HT-29 (cell line): Measurements from ENCODE around the gene POLK. TPM values are rescaled to one million over a fixed set of nuclear protein-coding genes. Genes with fewer than 3 reads are reported as not detected.
A peak's percentile ranks its signal among the peaks of the same experiment; 100 is the strongest.
"Not testable (repeated sequence)": the region's sequence is repeated elsewhere in the genome, so short reads cannot be mapped to it uniquely, and the experiment has no call there.

Source experiments
- DNase-seq: peaks from one replicate; pipeline ENCODE4 v3.0.0-alpha.2; 2015; ENCODE audit warnings: low spot score
- total RNA-seq: library from RNA; depleted of rRNA; stranded (reverse); fragments of >200 nt; shearing (Covaris generic); gene quantifications from 2 replicates; pipeline ENCODE4 v1.2.3, GENCODE V29; 2014; rRNA removed

POLK gene
- 3.8 and 4.3 TPM in 2 replicates for total RNA-seq

DNA sequence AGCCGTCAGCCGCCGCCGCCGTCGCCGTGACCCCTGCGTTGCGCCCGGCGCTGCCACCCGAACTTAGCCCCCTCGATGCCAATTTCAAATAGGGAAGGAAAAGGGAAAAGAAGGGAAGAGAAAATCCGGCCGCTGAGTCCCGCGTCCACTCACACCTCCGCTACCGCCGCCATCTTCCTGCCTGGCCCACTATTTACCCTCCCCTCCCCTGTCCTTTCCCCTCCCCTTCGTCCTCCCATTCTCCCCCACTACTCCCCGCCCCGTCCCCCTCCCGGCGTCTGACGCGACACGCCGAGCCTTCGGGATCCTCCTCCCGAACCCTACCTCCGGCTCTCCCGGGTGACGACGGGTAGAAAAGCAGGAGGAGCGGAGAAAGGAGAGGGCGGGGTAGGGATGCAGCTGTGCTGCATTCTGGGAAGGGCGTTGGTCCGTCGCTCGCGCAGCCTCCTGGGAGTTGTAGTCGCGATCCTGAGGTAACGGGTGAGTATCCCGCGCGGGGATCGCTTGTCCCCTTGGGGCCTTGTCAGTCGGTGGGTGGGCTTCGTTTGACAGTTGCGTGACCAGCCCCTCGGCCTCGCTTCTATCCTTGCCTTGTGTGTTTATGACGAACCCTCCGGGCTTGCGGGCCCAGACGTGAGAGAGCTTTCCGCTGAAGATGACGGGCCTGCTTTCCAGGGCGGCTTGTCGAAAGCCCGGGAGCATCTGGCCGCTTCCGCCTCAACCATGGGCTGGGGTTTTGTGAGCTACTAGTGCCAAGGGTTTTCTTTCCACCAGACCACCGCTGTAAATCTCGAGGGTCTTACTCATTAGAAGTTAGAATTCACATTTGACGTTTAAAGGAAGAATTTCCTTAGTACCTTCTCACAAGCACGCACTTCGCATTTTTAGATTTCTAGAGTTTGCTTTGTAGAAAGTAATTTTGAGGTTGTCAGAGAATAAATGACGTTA is at the start of gene POLK, which contains the start of gene CERT1:
TSS of gene POLK (plus strand) at position 457 of the 948 bp plus-strand sequence.
TSS of gene CERT1 (minus strand) at position 195 of the 948 bp plus-strand sequence. CDS start 422 bp downstream, outside the sequence.
- peak; percentile 97 for DNase-seq

DNA sequence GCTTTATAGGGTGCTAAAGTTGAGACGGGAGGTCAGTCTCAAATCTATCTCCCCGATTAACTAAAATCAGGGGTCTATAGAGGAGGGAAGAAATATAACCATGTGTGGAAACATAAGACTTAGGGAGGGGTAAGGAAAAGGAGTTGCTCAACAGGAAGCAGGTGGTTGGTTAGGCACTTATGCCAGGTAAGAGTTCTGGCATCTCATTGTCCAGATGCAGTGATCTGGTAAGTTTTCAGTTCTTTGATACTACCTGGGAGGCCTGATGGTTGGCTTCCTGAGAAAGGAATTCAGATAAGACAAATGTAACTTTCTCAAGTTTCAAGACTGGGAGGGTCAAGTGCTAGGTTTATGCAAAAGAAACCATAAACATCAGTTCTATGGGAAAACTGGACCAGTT is 48.0 kb upstream of the POLK start:
- DNase-seq: no peak

DNA sequence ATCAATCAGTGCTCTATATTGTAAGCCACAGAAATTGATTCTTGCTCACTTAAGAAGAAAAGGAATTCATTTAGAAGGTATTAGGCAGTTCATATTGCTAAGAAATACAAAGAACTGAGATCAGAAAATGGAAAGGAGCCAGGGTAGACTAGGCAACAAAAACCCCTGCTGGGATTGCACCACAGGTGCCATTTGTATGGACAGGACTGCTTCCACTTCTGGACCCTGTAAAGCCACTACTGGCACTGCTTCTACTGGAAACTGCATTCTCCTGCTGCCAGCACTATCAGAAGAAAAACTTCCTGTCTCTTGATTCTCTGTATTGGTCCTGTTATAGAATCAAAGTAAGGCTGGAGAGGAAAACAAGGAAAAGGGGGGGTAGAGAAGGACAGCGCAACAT is 46.2 kb upstream of the POLK start:
- no peak for DNase-seq

DNA sequence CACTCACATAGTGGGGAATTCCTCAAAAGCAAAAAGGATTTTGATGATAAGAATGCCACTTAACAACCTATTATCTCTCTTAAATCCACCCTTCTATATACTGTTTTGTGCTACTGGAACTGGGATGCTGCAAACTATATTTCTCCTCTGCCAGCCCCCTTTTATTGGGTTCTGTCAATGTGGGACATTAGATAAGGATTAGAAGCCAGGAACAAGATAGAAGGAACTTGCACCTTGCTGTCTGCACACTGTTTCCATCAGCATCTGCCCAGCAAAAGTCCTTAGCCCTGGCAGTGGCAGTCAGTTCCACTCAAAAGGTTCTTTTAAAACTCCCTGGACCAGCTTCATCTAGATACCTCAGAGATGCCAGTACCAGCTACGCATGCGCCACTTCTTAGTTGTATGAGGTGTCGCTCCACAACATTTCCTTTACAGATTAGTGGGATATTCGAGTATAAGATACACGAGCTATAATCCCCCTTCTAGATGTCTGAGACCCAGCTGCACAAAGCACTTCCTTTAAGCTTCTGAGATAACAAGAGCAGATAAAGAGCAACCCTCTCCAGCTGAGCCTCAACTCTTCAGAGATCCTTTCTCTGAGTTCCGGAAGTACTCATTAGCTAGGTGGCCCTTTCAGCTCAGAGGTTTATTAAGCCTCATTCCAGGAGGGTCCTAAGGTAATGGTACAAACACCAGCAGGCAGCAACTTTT is 45.5 kb upstream of the POLK start:
- no peak for DNase-seq

DNA sequence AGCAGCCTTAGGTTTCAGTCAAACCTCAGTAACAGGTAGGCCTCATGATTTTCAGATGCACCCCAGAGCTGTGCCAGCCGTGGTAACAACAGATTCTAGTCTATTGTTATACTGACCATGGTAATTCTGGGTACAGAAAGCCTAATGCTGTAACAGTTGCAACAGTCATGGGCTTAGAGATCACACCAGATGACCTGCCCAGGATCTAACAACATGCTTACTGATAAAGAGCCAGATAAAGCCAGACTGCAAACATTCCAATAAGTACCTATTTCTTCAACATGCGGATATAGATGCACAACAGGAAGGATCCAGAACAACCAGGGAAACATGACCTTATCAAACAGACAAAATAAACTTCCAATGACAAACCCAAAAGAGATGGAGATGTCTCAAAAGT is 43.1 kb upstream of the POLK start:
- DNase-seq: no peak

DNA sequence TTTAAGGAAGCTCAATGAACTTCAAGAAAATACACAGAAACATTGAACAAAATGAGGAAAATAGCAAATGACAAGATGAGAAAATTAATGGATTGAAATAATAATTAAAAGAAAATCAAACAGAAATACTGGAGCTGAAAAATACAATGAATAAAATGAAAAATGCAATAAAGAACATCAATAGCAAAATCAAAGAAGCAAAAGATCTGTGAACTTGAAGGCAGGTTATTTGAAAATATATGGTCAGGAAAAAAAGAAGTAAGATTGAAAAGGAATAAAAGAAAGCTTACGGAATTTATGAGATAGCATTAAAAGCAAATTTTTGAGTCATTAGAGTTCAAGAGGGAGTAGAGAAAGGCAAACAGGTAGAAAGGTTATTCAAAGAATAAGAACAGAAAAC is 42.7 kb upstream of the POLK start:
- DNase-seq: no peak

DNA sequence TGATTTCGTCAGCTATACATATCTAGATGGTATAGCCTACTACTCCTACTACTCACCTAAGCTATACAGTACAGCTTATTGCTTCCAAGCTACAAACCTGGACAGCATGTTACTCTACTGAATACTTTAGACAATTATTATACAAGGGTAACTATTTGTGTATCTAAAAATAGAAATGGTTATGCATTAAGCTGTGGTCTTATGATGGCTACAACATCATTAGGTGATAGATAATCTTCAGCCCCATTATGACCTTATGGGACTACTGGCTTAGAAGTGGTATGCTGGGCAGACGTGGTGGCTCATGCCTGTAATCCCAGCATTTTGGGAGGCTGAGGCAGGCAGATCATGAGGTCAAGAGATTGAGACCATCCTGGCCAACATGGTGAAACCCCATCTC is 40.5 kb upstream of the POLK start:
- no peak for DNase-seq

DNA sequence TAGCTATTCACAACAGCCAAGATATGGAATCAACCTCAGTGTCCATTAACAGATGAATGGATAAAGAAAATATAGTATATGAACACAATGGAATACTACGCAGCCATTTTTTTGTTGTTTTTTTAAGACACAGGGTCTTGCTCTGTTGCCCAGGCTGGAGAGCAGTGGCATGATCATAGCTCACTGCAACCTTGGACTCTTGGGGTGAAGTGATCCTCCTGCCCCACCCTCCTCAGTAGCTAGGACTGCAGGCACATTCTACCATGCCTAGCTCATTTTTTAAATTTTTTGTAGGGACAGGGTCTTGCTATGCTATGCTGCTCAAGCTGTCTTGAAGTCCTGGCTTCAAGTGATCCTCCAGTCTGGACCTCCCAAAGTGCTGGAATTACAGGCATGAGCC is 38.7 kb upstream of the POLK start:
- DNase-seq: no peak

DNA sequence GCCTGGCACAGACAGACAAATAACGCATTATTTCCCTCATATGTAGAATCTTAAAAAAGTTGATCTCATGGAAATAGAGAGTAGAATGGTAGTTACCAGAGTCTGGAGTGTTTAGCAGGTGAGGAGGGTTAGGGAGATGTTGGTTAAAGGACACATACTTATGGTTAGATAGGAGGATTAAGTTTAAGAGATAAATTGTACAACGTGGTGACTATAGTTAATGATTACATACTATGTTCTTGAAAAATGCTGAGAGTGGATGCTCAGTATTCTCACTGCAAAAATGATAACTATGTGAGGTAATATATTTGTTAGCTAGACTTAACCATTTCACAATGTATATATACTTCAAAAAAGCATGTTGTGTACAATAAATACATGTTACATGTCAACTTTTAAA is 38.2 kb upstream of the POLK start:
- DNase-seq: no peak

DNA sequence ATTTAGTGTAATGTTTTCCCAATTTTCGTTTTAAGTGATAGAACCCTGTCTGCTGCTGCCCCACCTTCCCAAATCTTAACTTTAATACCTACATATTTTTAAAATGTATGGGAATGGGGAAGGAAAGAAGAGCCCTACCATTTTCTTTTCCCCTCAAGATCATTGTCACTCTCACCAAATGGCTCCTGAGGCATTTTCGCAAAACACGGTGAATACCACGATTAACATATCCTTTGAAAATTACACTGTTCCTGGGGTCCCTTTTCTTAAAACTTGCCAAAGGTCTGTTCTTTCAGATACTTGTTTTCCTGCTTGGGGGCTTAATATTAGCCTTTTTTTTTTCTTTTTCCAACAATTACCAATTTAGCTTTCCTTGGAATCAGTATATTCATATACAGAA is 36.3 kb upstream of the POLK start:
- DNase-seq: no peak

DNA sequence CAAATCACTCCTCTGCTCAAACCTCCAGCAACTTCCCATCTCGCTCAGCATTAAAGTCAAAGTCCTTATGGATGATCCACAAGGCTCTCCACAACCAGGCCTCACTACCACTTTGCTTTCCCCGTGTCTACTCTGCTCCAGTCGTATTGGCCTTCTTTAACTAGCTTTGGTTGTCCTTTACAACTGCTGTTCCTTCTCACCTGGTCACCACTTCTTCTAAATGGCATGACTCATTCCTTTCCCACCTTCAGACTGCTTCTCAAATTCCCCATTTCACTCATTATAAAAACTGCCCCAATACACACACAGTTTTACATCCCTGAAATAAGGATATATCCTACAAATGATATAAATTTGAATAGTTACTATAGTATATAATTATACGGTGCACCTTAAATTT is 30.7 kb upstream of the POLK start:
- no peak for DNase-seq

DNA sequence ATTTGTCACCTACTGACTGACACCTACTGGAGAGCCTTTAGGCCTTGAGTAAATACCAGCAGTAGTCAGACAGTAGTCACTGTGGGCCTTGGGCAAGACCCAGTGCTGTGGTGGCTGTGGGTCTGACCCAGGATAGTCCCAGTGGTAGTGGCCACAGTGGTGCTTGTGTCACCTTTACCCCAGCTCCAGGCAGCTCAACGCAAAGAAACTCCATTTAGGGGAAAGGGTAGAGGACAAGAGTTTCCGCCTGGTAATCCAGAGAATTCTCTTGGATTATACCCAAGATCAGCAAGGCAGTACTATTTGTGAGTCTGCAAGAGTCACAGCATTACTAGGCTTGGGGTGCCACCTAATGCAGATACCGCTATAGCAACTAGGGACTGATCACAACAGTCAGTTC is 29.2 kb upstream of the POLK start:
- DNase-seq: no peak

DNA sequence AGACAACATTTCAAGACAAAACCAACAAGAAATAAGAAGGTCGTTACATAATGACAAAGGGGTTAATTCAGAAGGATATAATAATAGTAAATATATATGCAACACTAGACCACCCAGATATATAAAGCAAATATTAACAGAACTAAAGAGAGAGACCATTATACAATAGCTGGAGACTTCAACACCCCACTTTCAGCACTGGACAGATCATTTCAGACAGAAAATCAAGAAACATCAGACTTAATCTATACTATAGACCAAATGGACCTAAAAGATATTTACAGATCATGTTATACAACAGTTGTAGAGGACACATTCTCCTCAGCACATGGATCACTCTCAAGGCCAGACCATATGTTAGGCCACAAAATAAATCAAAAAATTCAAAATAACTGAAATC is 27.1 kb upstream of the POLK start:
- DNase-seq: no peak

DNA sequence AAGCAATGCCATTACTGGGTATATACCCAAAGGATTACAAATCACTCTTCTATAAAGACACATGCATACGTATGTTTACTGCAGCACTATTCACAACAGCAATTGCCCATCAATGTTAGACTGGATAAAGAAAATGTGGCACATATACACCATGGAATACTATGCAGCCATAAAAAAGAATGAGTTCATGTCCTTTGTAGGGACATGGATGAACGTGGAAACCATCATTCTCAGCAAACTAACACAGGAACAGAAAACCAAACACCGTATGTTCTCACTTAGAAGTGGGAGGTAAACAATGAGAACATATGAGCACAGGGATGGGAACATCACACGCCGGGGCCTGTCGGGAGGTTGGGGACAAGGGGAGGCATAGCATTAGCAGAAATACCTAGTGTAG is 21.8 kb upstream of the POLK start:
- not testable (repeated sequence) for DNase-seq

DNA sequence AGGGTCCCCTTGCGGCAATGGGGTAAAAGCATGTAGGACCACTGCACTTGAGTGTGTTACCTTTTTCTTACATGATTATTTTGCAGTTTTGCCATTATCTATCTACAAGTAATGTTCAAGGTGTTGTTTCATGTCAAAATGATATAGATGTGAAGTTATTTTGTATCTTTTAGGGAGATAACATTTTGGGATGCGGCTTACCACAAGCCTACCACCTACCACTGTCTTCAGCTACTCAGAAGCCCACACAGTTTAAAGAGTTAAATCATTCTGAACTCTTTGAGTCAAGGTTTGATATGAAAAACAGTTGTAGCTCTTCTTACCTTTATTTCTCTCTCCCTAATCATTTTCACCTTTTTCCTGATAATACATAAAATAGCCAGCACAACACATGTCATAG is 20.1 kb upstream of the POLK start:
- DNase-seq: no peak

DNA sequence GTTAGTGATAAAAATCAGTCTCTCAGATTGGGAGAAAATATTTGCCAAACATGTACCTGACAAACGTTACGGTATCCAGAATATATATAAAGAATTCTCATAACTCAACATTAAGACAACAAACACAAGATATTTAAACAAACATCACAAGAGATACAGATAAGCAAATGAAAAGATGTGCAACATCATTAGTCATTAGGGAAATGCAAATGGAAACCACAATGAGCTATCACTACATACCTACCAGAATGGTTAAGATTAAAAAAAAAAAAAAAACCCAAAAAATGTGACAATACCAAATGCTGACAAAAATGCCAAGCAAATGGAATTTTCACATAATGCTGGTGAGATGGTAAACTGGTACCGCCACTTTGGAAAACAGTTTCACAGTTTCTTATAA is 15.7 kb upstream of the POLK start:
- no peak for DNase-seq

DNA sequence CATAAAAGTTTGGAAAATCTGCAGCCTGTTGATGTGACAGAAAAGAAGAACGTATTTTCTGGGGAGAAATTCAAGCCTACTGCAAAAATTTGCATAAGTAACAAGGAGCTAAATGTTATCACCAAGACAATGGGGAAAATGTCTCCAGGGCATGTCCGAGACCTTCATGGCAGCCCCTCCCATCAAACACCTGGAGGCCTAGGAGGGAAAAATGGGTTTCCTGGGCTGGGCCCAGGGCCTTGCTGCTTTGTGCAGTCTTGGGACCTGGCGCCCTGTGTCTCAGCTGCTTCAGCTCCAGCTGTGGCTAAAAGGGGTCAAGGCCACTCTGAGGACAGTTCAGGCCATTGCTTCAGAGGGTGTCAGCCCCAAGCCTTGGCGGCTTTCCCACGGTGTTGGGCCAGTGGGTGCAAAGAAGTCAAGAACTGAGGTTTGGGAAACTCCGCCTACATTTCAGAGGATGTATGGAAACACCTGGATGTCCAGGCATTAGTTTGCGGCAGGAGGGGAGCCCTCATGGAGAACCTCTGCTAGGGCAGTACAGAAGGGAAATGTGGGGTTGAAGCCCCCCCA is 13.4 kb upstream of the POLK start:
- no peak for DNase-seq

DNA sequence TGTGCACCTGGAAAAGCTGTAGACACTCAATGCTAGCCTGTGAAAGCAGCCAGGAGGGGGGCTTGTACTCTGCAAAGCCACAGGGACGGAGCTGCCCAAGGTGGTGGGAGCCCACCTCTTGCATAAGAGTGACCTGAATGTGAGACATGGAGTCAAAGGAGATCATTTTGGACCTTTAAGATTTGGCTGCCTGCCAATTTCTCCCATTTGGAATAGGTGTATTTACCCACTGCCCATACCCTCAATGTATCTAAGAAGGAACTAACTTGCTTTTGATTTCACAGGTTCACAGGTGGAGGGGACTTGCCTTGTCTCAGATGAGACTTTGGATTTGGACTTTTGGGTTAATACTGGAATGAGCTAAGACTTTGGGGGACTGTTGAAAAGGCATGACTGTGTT is 12.8 kb upstream of the POLK start:
- not testable (repeated sequence) for DNase-seq

DNA sequence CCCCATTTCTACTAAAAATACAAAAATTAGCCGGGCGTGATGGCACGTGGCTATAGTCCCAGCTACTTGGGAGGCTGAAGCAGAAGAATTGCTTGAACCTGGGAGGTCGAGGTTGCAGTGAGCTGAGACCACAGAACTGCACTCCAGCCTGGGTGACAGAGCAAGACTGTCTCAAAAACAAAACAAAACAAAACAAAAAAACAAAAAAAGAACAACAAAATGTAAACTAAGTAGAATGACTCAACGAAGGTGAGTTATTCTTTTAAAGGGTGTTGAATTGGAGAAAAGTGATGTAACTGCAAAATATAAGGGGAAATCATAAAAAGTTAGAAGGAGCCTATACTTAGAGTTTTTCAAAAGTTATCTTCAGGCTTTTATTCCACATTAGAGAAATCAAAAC is 6.6 kb upstream of the POLK start:
- DNase-seq: not testable (repeated sequence)

DNA sequence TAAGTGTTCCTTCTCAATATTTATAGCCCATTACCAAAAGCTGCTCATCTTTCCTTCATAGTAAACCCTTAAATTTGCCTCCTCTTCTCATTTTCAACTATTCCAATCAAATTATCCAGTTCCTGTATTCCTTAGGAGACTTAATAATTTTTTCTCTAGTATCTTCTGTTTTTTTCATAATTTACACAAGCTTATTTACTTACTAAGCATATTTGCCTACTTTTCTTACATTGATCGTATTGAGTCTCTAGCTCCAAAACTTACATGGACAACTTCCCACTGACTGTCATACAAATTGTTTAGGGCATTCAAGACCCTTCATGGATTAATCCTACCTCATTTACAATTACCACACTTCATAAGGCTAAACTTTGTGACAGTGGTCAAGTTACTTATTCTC is 3.9 kb upstream of the POLK start:
- DNase-seq: no peak

DNA sequence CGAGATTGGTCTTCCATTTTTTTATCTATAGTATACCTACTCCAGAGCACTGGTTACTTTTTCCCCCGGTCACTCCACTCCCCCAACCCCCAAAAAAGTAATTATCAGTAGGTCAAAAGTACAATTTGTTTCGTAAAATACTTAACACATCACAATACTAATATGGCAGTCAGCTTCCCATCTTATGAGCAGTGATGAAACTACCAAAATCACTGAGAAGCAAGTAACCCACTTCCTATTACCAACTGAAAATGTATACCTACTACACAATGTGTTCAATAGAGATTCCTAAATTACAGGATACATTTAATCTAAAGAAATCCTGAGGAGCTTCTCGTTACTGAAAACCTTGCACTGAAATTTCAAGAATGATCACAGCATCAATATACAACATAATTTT is 2.1 kb upstream of the POLK start:
- DNase-seq: no peak

DNA sequence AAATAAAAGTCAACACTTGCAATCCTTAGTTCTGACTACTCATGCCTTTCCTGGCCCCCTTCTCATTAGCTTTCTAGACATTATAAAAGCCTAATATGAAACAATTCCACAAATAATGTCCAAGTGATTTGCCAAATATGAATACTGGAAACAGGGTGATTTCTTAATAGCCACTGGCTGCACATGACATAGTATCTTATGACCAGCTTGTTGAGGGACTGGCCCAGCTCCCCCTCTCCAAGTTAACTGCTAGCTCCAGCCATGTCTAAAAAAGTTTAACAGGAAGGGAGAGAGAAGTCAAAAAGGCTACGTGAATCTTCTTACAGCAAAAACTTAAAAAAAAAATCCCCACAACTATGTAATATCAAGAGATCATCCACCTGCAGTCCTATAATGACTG is 1.7 kb upstream of the POLK start:
- DNase-seq: peak; percentile 14
